BLaER1 treated with 17β-estradiol and CSF1 and Interleukin-3, amounts not matched to agents 10 nM and 100 nM (cell line): ENCODE data around the gene SIRPA.
"Not testable (repeated sequence)": the region's sequence is repeated elsewhere in the genome, so short reads cannot be mapped to it uniquely, and the experiment has no call there.

Source experiments
- H3K27ac ChIP-seq, 11 experiments: shearing (Covaris generic); formaldehyde crosslinking; 2 replicates each; pipeline ENCODE4 v1.8.1; 2022
- H3K27me3 ChIP-seq, 11 experiments: shearing (Covaris generic); formaldehyde crosslinking; 2 replicates each; pipeline ENCODE4 v1.8.1; 2022
- H3K36me3 ChIP-seq, 11 experiments: shearing (Covaris generic); formaldehyde crosslinking; 2 replicates each; pipeline ENCODE4 v1.8.1; 2022
- H3K4me1 ChIP-seq, 10 experiments: shearing (Covaris generic); formaldehyde crosslinking; 2 replicates each; pipeline ENCODE4 v1.8.1; 2022
- H3K4me2 ChIP-seq, 11 experiments: shearing (Covaris generic); formaldehyde crosslinking; 2 replicates each; pipeline ENCODE4 v1.8.1; 2022
- H3K4me3 ChIP-seq, 10 experiments: shearing (Covaris generic); formaldehyde crosslinking; 2 replicates each; pipeline ENCODE4 v1.8.1; 2022
- H3K9ac ChIP-seq, 11 experiments: shearing (Covaris generic); formaldehyde crosslinking; 2 replicates each; pipeline ENCODE4 v1.8.1; 2022
- H3K9me3 ChIP-seq, 11 experiments: shearing (Covaris generic); formaldehyde crosslinking; replicated peaks in 1 of 11; 2 replicates each; pipeline ENCODE4 v1.8.1; 2022
- H4K20me1 ChIP-seq, 11 experiments: shearing (Covaris generic); formaldehyde crosslinking; 2 replicates each; pipeline ENCODE4 v1.8.1; 2022
- Cebpa-rat ChIP-seq, 11 experiments: shearing (Covaris generic); IDR thresholded peaks; 2 replicates each; pipeline ENCODE4 v1.8.1; 2022

SIRPA gene

DNA sequence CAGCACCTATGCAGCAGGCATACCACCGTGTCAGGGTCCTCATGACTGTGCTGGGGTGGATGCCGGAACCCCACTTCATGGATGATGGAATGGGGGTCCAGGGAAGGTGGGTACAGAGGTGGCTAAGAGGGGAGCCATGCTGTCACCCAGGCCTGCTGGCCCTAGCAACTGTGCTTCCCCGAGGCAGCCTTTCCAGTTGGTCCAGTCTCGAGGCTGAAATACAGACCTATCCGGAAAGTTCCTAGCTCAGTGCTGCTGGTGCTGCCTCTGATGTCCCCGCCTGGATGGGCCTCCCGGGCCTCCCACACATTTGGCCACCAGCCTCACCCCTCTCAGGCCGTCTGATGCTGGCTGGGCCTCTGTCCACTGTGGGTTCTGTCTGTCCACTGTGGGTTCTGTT lies 17.4 kb downstream of the SIRPA start:
- Histone ChIP-seq H3K9me3 (no peaks in the 10 kb centered on the region), H3K4me2 (peak overlapping the region in 1 of 11 experiments; percentile 7; a peak in 1 of 22 replicates), H3K9ac (peak overlapping the region in 1 of 11 experiments; percentile 38; a peak in 2 of 22 replicates), H4K20me1 (peaks cover 0 to 100% (median 98%) of the 10 kb centered on the region in 11 experiments; a peak in 18 of 22 replicates), H3K27me3 (no peaks in the 10 kb centered on the region), H3K36me3 (peaks cover 0 to 100% (median 66%) of the 10 kb centered on the region in 11 experiments; a peak in 17 of 22 replicates), H3K4me1 (peaks cover 0 to 78% (median 4%) of the 10 kb centered on the region in 10 experiments; a peak in 11 of 20 replicates), H3K4me3 (no peak overlapping the region), H3K27ac (no peak overlapping the region)
- TF ChIP-seq Cebpa-rat (IDR thresholded peaks at IDR 0.05): no peak

DNA sequence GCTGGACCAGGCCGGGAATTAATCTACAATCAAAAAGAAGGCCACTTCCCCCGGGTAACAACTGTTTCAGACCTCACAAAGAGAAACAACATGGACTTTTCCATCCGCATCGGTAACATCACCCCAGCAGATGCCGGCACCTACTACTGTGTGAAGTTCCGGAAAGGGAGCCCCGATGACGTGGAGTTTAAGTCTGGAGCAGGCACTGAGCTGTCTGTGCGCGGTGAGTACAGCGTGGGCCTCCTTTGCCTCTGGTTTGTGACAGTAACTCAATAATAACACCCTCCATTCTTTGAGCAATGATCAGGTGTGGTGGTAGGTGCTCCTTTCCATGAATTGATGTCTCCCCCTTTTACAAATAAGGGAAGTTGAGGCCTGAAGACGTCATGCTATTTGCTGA lies 20.0 kb downstream of the SIRPA start:
- H3K9me3 ChIP-seq, H3K4me3 ChIP-seq: not testable (repeated sequence)
- H3K36me3 ChIP-seq: peaks cover 0 to 100% (median 82%) of the 10 kb centered on the region in 11 experiments; a peak in 17 of 22 replicates

DNA sequence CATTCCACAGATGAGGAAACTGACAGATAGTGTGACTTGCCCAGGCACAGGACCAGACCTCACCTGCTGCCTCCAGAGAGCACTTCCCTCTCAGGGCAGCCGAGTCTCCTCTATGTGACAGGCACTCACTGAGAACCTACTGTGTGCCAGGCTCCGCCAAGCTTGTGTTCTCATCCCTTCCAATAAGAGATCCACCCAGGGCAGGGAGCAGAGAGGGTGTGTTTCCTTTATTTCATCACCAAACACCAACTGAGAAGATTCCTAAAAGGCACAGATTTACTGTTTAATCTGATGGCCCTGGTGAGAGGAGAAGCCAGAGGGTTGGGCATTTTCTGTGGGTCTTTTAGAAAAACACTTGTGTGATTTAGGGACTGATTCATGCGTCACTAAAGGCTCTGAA lies 20.5 kb downstream of the SIRPA start:
- Histone ChIP-seq H4K20me1 (peaks cover 0 to 100% (median 98%) of the 10 kb centered on the region in 11 experiments; a peak in 18 of 22 replicates), H3K9ac (peak overlapping the region in 2 of 11 experiments; percentile 25 to 54; a peak in 2 of 22 replicates), H3K27ac (0 out of 22 replicates have a peak overlapping the region, but pooled peaks of 1 of the 11 experiments have one; percentile 29), H3K27me3 (no peaks in the 10 kb centered on the region), H3K9me3 (no peaks in the 10 kb centered on the region), H3K4me2 (peak overlapping the region in 1 of 11 experiments; percentile 33; a peak in 1 of 22 replicates), H3K4me3 (no peak overlapping the region), H3K36me3 (peaks cover 0 to 100% (median 83%) of the 10 kb centered on the region in 11 experiments; a peak in 17 of 22 replicates), H3K4me1 (peaks cover 0 to 67% (median 3%) of the 10 kb centered on the region in 10 experiments; a peak in 8 of 20 replicates)
- TF ChIP-seq Cebpa-rat (IDR thresholded peaks at IDR 0.05): no peak

More for the DNA sequence above, 20.0 kb downstream of the SIRPA start:
- peaks cover 0 to 70% (median 3%) of the 10 kb centered on the region in 10 experiments; a peak in 8 of 20 replicates for H3K4me1 ChIP-seq
- not testable (repeated sequence) for H3K4me2 ChIP-seq, H3K27me3 ChIP-seq
- H4K20me1 ChIP-seq: peaks cover 0 to 100% (median 97%) of the 10 kb centered on the region in 11 experiments; a peak in 18 of 22 replicates
- H3K9ac ChIP-seq: peak overlapping the region in 2 of 11 experiments; percentile 25 to 54; a peak in 2 of 22 replicates
- 0 out of 22 replicates have a peak overlapping the region, but pooled peaks of 1 of the 11 experiments have one; percentile 29 for H3K27ac ChIP-seq

DNA sequence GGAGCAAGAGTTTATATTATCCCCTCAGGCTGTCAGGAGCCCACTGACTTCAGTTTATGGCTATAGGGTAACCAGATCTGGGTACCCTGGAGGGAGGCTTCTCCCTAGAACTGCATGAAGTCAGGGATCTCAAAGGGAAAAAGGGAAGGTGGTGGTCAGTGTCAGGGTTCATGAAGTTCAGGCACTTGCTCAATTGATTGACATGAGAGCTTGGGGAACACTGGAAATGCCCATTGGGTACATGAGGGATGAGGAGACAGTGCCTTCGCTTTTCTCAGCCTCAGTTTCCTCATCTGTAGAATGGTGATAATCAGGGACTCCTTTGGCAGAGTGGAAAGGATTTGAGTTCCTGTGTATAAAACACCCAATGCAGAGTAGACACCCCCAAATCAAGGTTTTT lies 22.6 kb downstream of the SIRPA start:
- H3K9me3 ChIP-seq: no peaks in the 10 kb centered on the region
- 0 out of 22 replicates have a peak overlapping the region, but pooled peaks of 1 of the 11 experiments have one; percentile 18 for H3K4me2 ChIP-seq
- H4K20me1 ChIP-seq: peaks cover 0 to 100% (median 83%) of the 10 kb centered on the region in 11 experiments; a peak in 18 of 22 replicates
- H3K27ac ChIP-seq: no peak overlapping the region
- H3K27me3 ChIP-seq: no peaks in the 10 kb centered on the region
- peaks cover 0 to 100% (median 88%) of the 10 kb centered on the region in 11 experiments; a peak in 17 of 22 replicates for H3K36me3 ChIP-seq
- peaks cover 0 to 60% (median 0%) of the 10 kb centered on the region in 10 experiments; a peak in 7 of 20 replicates for H3K4me1 ChIP-seq
- 0 out of 22 replicates have a peak overlapping the region, but pooled peaks of 1 of the 11 experiments have one; percentile 28 for H3K9ac ChIP-seq
- TF ChIP-seq Cebpa-rat (IDR thresholded peaks at IDR 0.05): no peak
- no peak overlapping the region for H3K4me3 ChIP-seq

DNA sequence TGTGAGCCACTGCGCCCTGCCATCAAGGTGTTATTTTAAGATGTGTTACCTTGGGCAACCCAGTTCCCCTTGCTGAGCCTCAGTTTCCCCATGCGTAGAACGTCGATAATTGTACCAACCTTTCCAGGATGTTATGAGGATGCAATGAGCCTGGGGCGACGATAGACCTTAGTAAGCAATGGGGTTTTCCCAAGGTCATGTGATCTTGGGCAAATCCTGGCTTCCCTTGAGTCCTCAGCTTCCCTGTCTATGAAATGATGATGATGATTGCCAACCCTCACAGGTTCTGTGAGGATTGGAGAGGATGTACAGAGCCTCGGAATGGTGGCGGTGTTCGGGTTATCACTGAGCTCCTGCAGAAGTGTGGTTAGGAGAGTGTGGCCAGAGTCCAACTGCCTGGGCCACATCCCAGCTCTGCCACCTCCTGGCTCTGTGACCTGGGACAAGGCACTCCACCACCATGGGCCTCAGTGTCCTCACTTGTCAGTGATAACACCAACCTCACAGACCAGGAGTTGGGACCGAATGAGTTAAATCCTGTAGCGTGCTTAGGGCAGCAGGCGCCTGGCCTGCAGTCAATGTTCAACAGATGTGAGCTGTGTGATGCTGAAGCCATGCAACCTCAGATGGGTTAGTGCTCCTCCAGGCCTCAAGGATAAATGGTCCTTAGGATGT lies 23.4 kb downstream of the SIRPA start:
- Histone ChIP-seq H3K4me1 (peaks cover 0 to 60% (median 0%) of the 10 kb centered on the region in 10 experiments; a peak in 5 of 20 replicates), H3K4me3 (no peak overlapping the region), H3K36me3 (peaks cover 0 to 100% (median 91%) of the 10 kb centered on the region in 11 experiments; a peak in 17 of 22 replicates), H3K27ac (no peak overlapping the region), H4K20me1 (peaks cover 0 to 100% (median 82%) of the 10 kb centered on the region in 11 experiments; a peak in 18 of 22 replicates), H3K4me2 (0 out of 22 replicates have a peak overlapping the region, but pooled peaks of 1 of the 11 experiments have one; percentile 9), H3K9me3 (no peaks in the 10 kb centered on the region), H3K27me3 (no peaks in the 10 kb centered on the region), H3K9ac (no peak overlapping the region)
- no peak for TF ChIP-seq Cebpa-rat (IDR thresholded peaks at IDR 0.05)

DNA sequence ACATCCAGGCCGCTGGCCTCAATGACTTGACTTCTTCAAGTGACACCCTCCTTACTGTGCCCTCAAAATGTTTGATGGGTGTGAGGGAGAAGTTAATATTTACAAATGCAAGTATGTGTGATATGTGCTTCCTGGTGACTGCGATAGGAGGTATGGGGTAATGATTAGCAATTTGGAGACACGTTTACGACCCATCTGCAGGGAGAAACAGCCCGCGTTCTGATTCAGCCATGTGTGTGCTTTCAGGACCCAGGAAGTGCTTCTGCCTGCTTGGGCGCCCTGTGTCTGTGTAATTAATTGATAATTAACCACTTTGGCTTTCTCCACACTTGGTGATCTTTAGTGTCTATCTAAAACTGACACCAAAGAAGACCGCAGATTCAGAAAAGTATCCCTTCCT lies 25.0 kb downstream of the SIRPA start:
- Histone ChIP-seq H3K27ac (no peak overlapping the region), H3K27me3 (no peaks in the 10 kb centered on the region), H4K20me1 (peaks cover 0 to 100% (median 84%) of the 10 kb centered on the region in 11 experiments; a peak in 18 of 22 replicates), H3K9ac (no peak overlapping the region), H3K4me2 (no peak overlapping the region), H3K9me3 (no peaks in the 10 kb centered on the region), H3K4me3 (no peak overlapping the region), H3K4me1 (peaks cover 0 to 64% (median 0%) of the 10 kb centered on the region in 10 experiments; a peak in 5 of 20 replicates), H3K36me3 (peaks cover 0 to 100% (median 92%) of the 10 kb centered on the region in 11 experiments; a peak in 17 of 22 replicates)
- TF ChIP-seq Cebpa-rat (IDR thresholded peaks at IDR 0.05): no peak

DNA sequence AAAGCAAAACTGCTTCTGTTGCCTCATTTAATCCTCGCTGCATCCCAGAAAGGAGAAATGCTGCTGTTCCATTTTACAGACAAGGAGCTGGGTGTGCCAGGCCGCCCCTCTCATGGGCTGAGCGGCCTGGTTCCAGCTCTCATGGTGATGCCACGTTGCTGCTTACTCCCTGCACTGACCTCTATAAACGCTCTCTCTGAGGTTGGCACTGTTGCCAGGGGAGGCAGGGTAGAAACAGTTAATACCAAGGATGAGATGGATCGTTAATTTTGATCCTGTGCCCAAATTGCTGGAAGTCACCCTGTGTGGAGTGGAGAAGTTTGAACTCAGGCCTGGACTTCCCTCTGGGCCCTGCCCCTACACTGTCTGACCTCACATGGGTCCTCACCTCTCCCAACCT lies 25.6 kb downstream of the SIRPA start:
- Histone ChIP-seq H3K4me1 (peaks cover 0 to 64% (median 0%) of the 10 kb centered on the region in 10 experiments; a peak in 6 of 20 replicates), H3K27me3 (no peaks in the 10 kb centered on the region), H4K20me1 (peaks cover 0 to 100% (median 83%) of the 10 kb centered on the region in 11 experiments; a peak in 18 of 22 replicates), H3K9me3 (no peaks in the 10 kb centered on the region), H3K9ac (no peak overlapping the region), H3K4me3 (no peak overlapping the region), H3K4me2 (no peak overlapping the region), H3K36me3 (peaks cover 0 to 100% (median 92%) of the 10 kb centered on the region in 11 experiments; a peak in 17 of 22 replicates), H3K27ac (no peak overlapping the region)
- TF ChIP-seq Cebpa-rat (IDR thresholded peaks at IDR 0.05): no peak

DNA sequence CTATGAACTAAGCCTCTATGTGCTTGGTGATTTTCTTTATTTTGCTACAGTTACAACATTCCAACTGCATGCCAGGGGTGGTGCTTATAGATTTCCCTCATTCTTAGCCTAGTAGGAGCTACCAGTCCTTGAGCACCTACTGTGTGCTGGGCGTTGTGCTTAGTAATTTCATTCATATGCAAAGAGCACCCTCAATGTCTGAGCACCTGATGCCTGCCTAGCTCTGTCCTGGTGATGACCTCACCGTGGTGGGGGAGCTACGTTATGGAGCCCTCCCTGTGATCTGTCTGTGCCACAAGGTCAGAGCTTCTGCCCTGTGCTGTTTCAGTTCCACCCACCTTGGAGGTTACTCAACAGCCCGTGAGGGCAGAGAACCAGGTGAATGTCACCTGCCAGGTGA lies 26.8 kb downstream of the SIRPA start:
- not testable (repeated sequence) for H3K27me3 ChIP-seq, H3K4me3 ChIP-seq, H3K9me3 ChIP-seq, H3K4me2 ChIP-seq, H3K9ac ChIP-seq, H3K27ac ChIP-seq
- H3K4me1 ChIP-seq: peaks cover 0 to 64% (median 7%) of the 10 kb centered on the region in 10 experiments; a peak in 12 of 20 replicates
- H3K36me3 ChIP-seq: peaks cover 0 to 100% (median 91%) of the 10 kb centered on the region in 11 experiments; a peak in 17 of 22 replicates
- peaks cover 0 to 100% (median 83%) of the 10 kb centered on the region in 11 experiments; a peak in 18 of 22 replicates for H4K20me1 ChIP-seq

DNA sequence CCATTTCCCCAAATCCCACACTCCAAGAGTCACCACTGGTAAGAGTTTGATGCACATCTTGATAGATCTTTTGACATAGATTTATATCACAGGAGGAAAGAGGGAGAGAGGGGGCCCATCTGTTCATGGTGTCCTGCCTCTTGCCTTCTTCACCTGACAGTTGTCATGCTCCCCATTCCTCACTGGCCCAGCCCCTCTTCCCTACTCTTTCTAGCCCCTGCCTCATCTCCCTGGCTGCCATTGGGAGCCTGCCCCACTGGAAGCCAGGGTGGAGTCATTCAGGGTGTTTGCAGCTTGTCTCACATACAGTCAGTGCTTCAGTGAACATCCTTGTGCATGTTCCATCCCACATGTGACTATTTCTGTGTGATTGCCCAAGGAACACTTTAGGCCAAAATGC lies 27.6 kb downstream of the SIRPA start:
- Histone ChIP-seq H3K27me3 (no peaks in the 10 kb centered on the region), H3K4me2 (no peak overlapping the region), H3K4me1 (peaks cover 0 to 64% (median 14%) of the 10 kb centered on the region in 10 experiments; a peak in 16 of 20 replicates), H3K4me3 (no peak overlapping the region), H3K27ac (no peak overlapping the region), H4K20me1 (peaks cover 0 to 100% (median 76%) of the 10 kb centered on the region in 11 experiments; a peak in 18 of 22 replicates), H3K36me3 (peaks cover 0 to 100% (median 85%) of the 10 kb centered on the region in 11 experiments; a peak in 17 of 22 replicates), H3K9me3 (no peaks in the 10 kb centered on the region), H3K9ac (no peak overlapping the region)
- no peak for TF ChIP-seq Cebpa-rat (IDR thresholded peaks at IDR 0.05)
